GM19455 (cell line): ENCODE measurements around the gene TOM1L2.

Experiments
- ATAC-seq: cut with Tn5 transposase; IDR thresholded peaks from one replicate; pipeline ENCODE4 v1.9.1; 2021; ENCODE audit not compliant: unreplicated experiment

TOM1L2 gene

DNA sequence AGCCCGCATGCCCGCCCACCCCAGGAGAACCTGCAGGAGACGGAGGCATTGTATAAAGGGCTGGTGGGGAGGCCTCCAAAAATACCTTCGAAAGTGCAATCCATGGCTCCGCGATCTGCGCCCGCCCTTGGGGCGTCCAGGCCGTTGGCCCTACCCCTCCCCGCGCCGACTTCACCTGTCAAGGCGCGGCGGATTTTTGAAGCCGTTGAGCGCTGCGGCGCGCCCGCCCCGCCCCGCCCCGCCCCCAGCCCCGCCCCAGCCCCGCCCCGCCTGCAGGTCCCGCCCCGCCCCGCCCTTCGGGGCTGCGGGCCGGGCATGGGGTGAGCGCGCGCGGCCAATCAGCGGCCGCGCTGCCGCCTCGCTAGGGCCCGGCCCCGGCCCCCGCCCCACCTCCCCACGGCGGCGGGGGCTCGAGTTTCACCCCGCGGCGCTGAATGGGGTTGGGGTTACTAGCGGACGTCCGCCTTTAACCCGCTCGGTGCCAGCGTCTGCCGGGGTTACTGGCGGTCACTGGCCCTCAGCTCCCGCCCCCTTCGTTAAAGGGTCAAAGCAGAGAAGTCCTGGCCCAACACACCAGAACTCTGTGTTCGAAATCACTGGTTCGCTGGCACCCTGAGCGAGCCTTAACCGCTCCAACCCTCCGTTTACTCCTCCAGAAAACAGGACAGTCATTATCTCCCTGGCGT is 148.6 kb downstream of the TOM1L2 start:
- peak; percentile 71 for ATAC-seq

DNA sequence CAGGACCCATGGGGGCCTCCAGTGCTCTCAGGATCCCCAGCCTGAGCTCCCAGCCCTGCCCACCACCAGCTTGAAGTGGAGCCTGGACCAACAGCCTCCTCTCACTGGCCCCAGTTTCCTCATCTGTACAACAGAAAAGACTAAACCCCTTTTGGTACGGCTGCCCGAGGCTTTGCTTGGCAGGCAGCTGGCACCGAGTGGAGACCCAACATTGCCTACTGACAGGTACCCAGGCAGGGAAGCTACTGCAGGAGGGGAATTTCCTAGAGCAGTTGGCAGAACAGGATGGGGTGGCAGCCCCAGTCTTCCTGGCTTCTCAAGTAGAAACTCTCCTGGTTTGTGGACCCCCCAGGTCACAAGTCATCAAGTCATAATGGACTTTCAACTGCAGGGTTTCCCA is 149.6 kb downstream of the TOM1L2 start:
- no peak for ATAC-seq

DNA sequence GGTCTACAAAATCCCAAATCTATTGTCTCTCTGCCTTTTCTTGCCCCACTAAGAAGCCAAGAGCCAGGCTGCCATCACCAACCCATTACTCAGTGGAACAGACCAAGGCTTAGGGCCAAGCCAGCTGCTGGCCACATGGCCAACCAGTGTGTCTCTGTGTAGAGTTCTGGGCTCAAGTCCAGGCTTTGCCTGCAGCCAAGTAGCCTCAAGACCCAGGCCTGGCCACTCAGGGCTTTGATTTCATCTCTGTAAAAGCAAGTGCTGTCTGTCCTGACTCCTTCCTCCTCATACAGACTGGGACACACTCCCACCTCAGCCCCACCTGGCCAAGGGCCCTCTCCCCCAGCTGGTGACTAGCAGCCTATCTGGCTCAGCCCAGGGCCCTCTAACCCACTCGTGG is 150.0 kb downstream of the TOM1L2 start:
- no peak for ATAC-seq

DNA sequence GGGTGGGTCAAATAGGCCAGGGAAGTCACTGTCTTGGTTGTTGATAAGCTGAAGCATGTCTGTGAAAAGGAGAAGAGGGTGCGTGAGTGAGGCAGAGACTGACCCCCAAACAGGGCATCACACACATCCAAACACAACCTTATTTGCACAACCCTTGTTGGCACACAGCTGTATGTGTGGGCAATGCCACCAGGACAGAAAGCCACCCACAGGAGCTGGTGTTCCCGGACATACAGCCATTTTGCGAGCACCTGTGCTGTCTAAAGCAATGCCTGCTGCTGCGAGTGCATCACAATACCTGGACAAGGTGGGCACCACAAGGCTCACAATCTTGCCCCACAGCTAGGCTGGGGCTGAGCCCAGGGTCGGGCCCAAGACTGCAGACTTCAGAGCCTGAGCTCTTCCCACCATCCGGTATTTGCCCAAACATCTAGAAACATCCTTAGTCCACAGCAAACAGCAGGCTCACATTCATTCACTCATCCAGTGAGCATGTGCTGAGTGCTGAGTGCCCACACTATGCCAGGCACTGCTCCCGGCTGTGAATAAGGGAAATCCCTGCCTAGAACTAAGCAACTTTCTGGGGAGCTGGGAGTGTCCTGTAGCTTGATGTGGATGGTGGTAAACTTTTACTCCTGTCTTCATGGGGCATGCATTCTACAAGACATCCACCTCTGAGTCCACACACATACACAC is 151.6 kb downstream of the TOM1L2 start:
- ATAC-seq: no peak

DNA sequence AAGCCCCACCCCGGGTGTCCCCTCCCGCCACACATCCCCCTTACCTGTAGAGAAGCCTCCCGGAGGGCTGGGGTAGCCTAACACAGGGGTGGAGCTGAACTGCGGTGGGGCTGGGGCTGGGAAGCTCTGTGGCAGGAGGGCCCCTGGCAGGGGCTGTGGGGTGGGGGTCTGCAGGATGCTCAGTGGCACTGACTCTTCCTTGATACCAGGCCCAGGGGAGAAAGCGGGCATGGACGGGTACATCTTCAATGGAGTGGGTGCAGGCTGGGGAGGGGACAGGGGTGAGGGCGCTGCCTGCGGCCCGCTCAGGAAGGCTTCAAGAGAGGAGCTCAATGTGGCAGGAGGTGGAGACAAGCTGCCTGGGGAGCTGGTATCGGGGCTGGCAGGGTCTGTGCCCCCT is 152.2 kb downstream of the TOM1L2 start:
- no peak for ATAC-seq

DNA sequence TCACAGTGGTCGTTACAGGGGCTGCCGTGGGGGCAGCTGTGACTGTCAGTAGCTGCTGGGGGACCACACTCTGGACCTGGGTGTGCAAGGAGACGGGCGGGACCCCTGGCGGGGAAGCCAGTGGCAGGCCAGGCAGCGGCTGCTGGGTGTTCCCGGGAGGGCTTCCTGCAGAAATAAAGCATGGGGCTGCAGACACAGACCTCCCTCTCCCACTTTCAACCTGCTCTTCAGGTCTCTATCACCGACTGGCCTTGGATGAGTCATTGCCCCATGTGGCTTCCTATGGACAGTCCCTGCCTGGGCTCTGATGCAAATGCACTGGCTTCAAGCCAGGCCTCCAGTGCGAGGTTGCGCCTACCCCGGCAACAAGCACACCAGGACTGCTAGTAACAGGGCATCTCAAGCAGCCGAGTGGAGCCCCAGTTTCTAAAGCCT is 152.6 kb downstream of the TOM1L2 start:
- peak; percentile 40 for ATAC-seq

DNA sequence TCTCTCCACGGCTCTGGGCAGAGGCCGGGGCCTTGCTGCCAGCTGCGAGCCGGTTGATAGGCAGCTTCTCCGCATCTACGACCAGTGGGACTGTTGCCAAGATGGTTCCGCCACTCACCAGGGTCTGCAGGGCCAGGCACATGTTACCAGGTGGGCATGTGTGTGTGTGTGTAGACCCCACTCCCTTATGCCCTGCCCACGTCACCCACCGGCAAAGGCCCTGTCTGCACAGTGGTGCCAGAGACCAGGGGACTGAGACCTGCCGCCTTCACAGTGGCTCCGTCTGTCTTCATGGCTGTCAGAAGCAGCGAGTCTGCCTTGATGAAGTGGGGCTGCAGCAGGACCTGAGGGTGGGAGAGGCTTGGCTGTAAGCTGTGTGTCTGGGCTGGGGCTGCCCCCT is 153.1 kb downstream of the TOM1L2 start:
- ATAC-seq: no peak

DNA sequence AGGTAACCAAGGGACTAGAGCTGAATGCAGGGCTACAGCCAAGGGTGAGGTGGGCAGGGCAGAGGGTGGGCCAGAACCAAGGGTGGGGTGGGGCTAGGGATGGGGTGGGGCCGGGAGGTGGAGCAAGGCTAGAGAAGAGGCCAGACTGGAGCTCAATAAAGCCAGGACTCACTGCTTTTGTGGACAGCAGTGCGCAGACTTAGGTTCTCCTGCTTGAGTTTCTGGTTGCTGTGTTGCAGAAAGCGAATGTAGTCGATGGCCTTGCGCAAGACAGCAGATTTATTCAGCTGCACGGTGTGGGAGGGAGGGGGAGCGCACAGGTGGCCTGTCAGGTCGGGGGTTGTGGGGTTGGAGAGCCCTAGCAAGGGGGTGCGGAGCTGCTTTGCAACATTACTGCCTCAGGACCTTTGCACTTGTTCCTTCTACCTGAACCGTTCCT is 154.1 kb downstream of the TOM1L2 start:
- ATAC-seq: no peak

DNA sequence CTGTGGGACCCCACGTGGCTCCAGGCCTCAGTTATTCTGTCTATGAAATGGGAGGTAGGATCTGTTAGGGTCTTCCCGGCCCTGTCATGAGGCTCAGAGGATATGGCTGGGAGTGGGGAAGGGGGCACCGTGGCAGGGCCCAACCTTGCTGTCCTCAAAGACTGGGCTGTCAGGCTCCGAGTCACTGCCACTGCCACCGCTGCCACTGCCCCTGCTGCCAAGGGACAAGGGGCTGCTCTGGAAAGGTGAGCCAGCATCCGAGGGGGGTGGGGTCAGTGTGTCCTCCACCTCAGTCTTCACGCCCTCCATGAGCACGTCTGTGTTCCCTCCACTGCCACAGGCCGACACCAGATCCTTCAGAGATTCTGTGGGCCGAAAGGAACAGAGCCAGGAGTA is 154.7 kb downstream of the TOM1L2 start:
- ATAC-seq: no peak

DNA sequence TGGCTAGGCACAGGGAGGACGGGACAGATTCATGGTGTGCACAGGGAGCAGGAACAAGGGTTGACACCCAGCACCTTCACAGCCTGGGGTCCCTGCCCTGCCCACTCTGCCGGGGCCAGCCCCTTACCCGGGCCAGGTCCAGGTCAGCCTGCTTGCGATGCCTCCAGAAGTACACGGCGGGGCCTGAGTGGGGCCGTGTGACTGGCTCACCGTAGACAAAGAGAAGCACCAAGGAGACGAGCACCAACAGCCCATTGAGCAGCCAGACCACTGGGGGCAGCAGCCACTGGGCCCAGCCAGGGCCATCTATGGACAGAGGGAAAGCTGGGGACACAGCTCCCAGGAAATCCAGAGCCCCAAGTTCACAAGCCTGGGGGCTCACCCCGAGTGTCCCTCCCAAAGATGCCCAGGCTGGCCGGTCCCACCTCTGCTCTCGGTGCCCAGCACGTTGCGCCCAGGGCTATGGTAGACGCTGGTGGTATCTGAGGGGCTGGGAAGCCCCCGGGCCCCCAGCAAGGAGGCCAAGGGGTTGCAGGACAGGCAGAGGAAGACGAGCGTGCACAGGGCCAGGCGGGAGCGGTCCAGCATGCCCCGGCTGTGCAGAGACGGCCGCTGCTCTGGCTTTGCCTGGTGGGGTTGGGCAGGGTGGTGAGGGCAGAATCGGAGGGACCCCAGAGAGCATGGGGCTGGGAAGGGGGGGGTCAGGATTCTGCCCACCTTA is 155.2 kb downstream of the TOM1L2 start:
- no peak for ATAC-seq

DNA sequence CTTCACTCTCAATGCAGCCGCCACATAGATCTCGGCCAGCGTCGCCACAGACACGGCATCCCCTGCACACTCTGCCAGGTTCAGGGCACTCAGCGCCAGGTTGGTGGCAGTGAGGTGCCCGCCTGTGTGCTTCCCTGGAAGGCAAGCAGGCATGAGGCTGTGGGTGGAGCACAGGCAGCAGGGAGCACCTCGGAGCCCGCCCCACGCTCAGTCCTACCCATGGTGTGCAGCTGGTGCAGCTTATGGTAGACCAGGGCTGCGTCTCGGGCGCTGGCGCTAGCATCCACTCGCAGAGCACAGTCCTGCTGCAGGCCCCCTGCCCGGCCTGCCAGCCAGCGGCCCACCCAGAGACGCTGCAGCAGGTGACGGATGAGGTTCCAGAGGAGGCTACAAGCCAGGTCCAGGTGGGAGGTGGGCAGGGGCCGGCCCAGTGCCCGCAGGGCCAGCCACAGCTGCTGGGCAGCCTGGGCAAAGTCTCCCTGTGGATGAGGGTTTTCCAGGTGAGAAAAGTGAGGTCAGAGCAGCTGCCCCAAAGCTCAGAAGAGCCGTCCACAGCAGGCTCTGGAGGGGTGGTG is 155.9 kb downstream of the TOM1L2 start:
- no peak for ATAC-seq

DNA sequence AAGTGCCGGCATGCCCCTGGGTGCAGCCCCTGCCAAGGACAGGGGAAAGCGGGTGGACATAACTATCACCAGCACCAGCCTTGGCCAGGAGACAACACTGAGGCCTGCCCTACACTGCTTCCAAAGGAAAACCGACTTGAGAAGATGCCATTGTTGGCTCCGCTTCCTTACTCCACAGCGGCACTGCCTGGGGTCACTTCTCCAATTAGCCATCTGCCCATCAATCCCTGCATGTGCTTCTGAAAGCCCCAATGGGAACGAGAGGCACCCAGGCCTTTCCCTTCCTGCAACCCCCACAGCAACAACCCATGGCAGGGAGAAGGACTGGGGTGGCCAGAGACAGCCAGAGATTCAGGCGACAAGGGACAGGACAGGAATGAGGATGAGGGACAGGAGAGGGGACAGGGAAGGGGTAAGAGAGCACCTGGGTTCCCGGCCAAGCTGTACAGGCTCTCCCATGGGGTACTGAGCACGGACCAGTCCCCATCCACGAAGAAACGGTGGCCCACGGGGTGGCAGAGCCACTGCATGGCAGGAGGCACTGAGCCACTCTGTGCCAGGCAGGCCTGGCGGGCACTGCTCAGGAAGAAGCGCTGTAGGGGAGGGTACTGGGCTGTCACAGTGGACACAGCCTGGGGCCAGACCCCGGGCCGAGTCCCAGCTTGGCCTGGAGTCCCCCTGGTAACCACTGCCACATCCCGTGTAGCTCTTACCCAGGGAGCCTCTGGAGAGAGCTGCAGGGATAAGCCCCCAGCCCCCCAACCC is 156.6 kb downstream of the TOM1L2 start:
- no peak for ATAC-seq

DNA sequence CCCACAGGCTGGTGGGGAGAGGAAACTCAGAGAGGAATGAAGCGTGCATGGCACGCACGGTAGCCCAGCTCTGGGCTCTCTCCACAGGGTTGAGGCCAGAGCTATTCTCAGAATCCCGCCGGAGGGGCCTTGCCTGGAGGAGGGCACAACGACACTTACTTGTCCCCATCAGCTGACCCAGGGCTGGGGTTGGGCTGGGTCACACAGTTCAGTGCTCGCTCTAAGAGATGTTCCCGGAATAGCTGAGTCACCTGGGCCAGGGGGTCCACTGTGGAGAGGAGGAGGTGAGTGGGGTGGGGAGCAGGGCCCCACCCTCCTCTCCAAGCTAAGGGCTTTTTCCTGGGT is 157.2 kb downstream of the TOM1L2 start:
- no peak for ATAC-seq

DNA sequence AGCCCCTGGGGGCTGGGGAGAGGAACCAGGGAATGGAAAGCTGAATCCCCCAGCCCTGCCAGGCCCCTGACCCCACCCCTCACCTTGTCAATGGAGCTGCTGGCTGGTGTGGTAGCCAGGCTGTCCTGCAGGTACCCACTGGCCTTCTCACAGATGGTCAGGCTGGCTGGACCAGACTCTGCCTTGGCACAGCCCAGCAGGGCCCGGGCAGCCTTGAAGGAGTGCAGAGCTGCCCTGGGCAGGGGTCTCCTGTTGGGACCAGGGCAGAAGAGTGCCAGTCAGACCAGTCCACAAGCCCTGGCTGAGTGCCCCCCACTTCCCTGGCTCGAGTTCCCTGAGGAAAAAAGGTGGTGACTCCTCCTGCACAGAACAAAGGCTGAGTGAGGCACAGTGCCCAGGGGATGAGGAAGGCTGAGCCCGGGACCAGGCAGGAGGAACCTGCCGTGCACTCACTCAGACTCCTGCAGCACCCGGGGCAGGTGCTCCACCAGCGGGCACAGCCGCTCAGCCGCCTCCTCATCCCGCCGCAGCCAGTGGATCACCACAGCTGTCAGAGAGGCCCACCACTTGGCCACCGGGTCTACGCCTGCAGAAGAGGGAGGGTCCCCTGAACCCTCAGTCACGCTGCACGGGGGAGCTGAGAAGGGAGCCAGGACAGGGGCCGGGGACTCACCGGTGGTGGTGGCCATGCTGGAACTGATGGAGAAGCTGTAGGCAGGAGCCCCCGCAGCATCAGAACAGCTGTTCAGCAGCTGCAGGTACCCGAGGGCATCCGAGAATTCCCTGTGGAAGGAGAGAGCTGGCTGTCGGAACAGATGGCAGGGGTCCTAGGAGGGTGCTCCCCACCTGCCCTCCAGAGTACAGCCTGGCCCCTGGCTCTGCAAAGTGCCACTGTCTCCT is 157.8 kb downstream of the TOM1L2 start:
- no peak for ATAC-seq

DNA sequence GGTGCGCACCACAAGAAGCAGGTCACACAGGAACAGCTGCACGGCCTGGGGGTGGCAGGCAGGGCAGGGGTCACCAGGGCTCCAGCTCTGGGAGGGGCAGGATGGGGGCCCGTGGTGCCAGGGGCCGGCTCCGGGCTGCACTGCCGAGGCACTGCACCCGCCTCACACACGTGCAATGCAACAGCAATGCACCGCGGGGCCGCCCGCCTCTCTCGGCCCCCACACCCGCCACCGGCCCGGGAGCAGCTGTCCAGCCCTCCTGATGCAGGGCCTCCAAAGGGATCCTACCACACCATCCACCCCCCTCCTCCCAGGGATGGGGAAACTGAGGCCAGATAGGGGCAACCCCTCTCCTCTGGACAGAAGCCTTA is 158.5 kb downstream of the TOM1L2 start:
- no peak for ATAC-seq

DNA sequence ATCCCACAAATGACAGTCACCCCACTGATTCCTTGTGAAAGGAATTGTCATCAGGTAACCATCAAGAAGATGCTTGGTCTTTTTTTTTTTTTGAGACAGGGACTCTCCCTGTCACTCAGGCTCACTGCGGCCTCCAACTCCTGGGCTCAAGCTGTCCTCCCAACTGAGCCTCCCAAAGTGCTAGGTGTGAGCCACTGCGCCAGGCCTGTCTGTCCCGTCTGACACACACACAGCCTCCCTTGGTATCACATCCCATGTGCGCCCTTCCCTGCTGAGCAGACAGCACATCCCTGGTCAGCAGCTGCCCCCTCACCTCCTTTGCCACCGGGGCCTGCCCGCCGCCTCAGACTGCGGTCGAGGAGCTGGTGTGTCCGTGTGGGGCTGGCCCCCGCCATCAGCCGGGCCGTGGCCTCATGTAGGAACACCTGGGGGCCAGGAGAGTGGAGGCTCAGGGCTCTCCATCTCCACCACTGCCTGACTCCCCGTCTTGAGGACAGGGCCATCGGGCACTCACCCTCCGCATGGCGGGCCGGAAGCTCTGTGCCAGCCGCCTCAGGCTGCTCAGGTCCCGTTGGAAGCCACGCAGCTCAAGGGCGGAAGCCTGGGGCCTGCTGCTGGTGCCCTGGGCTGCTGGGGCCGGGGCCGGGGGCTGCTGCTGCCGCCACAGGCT is 159.0 kb downstream of the TOM1L2 start:
- no peak for ATAC-seq

DNA sequence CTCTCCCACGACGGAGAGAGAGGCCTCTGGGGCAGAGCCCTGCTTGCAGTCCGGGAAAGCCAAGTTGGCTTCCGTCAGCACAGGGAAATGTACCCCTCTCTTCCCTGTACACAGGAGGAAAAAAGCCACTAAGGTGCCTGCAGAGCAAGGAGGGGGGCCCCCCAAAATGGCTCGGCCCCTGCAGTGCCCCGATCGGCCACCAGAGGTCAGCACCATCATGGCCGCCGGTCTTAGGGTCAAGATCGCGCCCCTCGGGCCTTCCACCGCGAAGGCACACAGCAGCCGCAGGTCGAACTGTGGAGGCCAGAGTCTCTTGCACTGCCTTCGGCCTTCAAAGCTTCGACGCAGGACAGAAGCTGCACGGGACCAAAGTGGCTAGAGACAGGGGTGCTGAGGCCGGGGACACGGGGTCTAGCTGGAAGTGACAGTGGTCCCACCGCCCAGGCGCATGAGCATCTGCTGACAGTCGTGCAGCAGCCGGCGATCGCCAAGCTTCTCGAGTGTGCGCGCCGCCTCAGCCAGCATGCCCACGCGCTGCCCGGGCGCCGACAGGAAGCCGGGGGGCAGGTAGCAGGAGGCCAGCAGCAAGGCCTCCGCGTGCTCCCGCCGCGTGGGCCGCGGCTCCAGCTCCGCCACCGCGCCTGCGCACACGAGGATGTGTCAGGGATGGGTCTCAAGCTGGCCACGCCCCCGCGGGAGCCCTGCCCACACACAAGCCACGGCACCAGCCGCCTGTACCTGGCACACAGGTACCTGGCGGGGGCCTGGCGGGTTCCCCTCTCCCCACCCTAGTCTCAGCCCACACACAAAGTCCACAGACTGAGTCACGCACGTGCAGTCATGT is 159.8 kb downstream of the TOM1L2 start:
- ATAC-seq: no peak

DNA sequence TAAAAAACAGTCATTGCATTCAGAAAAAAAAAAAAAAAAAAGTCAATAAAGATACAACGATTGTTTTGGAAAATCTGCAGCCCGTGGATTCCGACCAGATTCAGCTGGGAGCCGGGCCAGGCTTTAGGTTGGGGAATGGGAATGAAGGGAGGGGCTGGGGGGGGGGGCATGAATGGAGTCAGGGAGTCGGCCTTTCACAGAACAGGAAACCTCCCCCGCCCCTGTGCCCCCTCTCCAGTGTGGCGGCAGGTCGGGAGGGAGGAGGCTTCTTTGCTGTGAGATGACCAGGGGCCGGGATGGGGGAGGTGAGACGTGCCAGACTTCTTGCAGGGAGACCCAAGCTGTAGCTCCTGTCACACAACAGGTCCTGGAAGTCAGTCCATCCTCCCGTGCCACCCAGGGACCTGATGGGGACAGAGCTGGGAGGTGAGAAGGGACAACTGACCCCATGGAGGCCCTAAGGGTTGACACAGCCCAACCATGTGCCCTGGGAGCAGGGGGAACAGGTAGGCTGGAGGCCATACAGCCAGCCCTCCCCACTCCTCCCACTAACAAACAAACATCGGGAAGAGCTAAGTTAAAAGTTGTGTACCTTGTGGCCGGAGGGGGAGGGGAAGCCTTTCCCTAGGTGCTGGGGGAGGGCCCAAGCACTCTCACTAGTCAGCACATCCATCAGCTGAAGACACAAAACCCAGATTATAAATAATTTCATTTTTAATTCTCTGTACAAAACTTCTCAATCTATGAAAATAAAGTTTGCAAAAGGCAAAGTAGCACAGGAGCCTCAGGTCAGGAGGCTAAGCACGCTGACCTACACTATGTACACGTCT is 160.6 kb downstream of the TOM1L2 start:
- no peak for ATAC-seq
